CD14-positive monocyte (primary cell): ENCODE measurements around the gene PIAS1. TPM values are rescaled to one million over a fixed set of nuclear protein-coding genes. Genes with fewer than 3 reads are reported as not detected.
A peak's percentile ranks its signal among the peaks of the same experiment; 100 is the strongest.

Experiments used
- DNase-seq, 3 donors: peaks; one replicate each; pipeline ENCODE4 v3.0.0-alpha.2; 2011 to 2022
- H2AFZ ChIP-seq: 2 replicates; pipeline ENCODE4 v1.6.0; 2012; ENCODE audit warnings: mild to moderate bottlenecking, low read depth, low read length, inconsistent platforms; ENCODE audit not compliant: insufficient read depth, poor library complexity, severe bottlenecking
- H3K27ac ChIP-seq, 2 donors: 1 replicate in 1 of 2; 2 replicates in 1 of 2; pipeline ENCODE4 v1.5.1; 2012 to 2013; ENCODE audit warnings: low read length in 2 of 2, control low read depth in 1 of 2, inconsistent platforms in 1 of 2, low read depth in 1 of 2, mild to moderate bottlenecking in 1 of 2
- H3K27me3 ChIP-seq, 2 donors: one replicate each; pipeline versions ENCODE4 v1.6.0 to v1.6.1; 2011 to 2013; ENCODE audit warnings: low read length in 2 of 2; ENCODE audit not compliant: control insufficient read depth in 2 of 2, insufficient read depth in 2 of 2
- H3K36me3 ChIP-seq, 2 donors: replicated peaks in 1 of 2; 1 replicate in 1 of 2; 2 replicates in 1 of 2; pipeline versions ENCODE4 v1.5.1 to v1.6.1; 2012 to 2013; ENCODE audit warnings: low read length in 2 of 2, control low read depth in 1 of 2, inconsistent platforms in 1 of 2, mild to moderate bottlenecking in 1 of 2; ENCODE audit not compliant: insufficient read depth in 2 of 2, control insufficient read depth in 1 of 2
- H3K4me1 ChIP-seq, 2 donors: 1 replicate in 1 of 2; 2 replicates in 1 of 2; pipeline versions ENCODE4 v1.5.1 to v1.6.1; 2012 to 2013; ENCODE audit warnings: low read length in 2 of 2, control low read depth in 1 of 2, inconsistent platforms in 1 of 2, mild to moderate bottlenecking in 1 of 2, moderate library complexity in 1 of 2; ENCODE audit not compliant: insufficient read depth in 2 of 2, control insufficient read depth in 1 of 2
- H3K4me2 ChIP-seq: replicated peaks from 2 replicates; pipeline ENCODE3; 2012; ENCODE audit warnings: low read length, moderate library complexity, mild to moderate bottlenecking; ENCODE audit not compliant: poor library complexity, severe bottlenecking; ENCODE audit errors: extremely low read depth
- H3K4me3 ChIP-seq, 3 experiments: fragments of 200-600 bp in 1 of 3; sonication (generic) in 1 of 3; replicated peaks in 1 of 3; 1 replicate in 2 of 3; 2 replicates in 1 of 3; pipeline ENCODE4 v1.5.1; 2011 to 2013; ENCODE audit warnings: low read length in 3 of 3, mild to moderate bottlenecking in 3 of 3, control low read depth in 2 of 3, low read depth in 2 of 3, inconsistent platforms in 1 of 3, moderate library complexity in 1 of 3
- H3K79me2 ChIP-seq: 2 replicates; pipeline ENCODE4 v1.6.0; 2012; ENCODE audit warnings: mild to moderate bottlenecking, control low read depth, inconsistent platforms, low read length, moderate library complexity; ENCODE audit not compliant: insufficient read depth
- H3K9ac ChIP-seq: 2 replicates; pipeline ENCODE4 v1.6.0; 2017; ENCODE audit warnings: low read length, mild to moderate bottlenecking; ENCODE audit not compliant: insufficient read depth, poor library complexity, severe bottlenecking
- H3K9me3 ChIP-seq, 2 donors: replicated peaks in 1 of 2; 1 replicate in 1 of 2; 2 replicates in 1 of 2; pipeline versions ENCODE4 v1.5.1 to v1.6.1; 2012 to 2013; ENCODE audit warnings: low read length in 2 of 2, control low read depth in 1 of 2; ENCODE audit not compliant: control insufficient read depth in 1 of 2, insufficient read depth in 1 of 2
- H4K20me1 ChIP-seq: 2 replicates; pipeline ENCODE4 v1.6.0; 2012; ENCODE audit warnings: mild to moderate bottlenecking, low read length, control low read depth, moderate library complexity; ENCODE audit not compliant: insufficient read depth
- H3K27ac Mint-ChIP-seq, 7 donors: one replicate each; pipeline ENCODE4 v1.8.0; 2020; ENCODE audit warnings: mild to moderate bottlenecking in 7 of 7, mixed read lengths in 7 of 7, moderate library complexity in 6 of 7, inconsistent platforms in 2 of 7
- H3K27me3 Mint-ChIP-seq, 3 donors: one replicate each; pipeline ENCODE4 v1.8.0; 2021 to 2022; ENCODE audit warnings: low read depth in 3 of 3, mild to moderate bottlenecking in 3 of 3, mixed read lengths in 3 of 3, moderate library complexity in 3 of 3, inconsistent platforms in 1 of 3
- H3K36me3 Mint-ChIP-seq, 2 donors: one replicate each; pipeline ENCODE4 v1.8.0; 2020; ENCODE audit warnings: mixed read lengths in 2 of 2, inconsistent platforms in 1 of 2, mild to moderate bottlenecking in 1 of 2
- H3K4me1 Mint-ChIP-seq: one replicate; pipeline ENCODE4 v1.8.0; 2020; ENCODE audit warnings: mild to moderate bottlenecking, mixed read lengths
- H3K4me3 Mint-ChIP-seq, 2 donors: one replicate each; pipeline ENCODE4 v1.8.0; 2020; ENCODE audit warnings: mild to moderate bottlenecking in 2 of 2, mixed read lengths in 2 of 2, moderate library complexity in 1 of 2
- H3K9me3 Mint-ChIP-seq, 7 donors: one replicate each; pipeline ENCODE4 v1.8.0; 2020 to 2022; ENCODE audit warnings: mixed read lengths in 7 of 7, mild to moderate bottlenecking in 6 of 7, moderate library complexity in 6 of 7, inconsistent platforms in 2 of 7
- CTCF ChIP-seq: fragments of 200-600 bp; IDR thresholded peaks from one replicate; pipeline ENCODE4 v1.8.0; 2022; ENCODE audit warnings: antibody characterized with exemption, mild to moderate bottlenecking
- WGBS: methylation state at CpG from one replicate; pipeline ENCODE4 v1.1.5; 2013; ENCODE audit warnings: missing lambda C conversion rate; ENCODE audit not compliant: insufficient coverage; 5-methylcytosine and 5-hydroxymethylcytosine counted together
- intact Hi-C, 2 donors: fragments of 100-400 bp; cut with micrococcal nuclease; formaldehyde crosslinking; loops; one replicate each; pipeline versions ENCODE4 v1.15.0 to v1.15.1; 2023
- polyA plus RNA-seq, 3 donors: library from polyadenylated mRNA; depleted of rRNA in 1 of 3; unstranded in 2 of 3; stranded (reverse) in 1 of 3; fragments of 300-500 nt in 2 of 3; fragments of >200 nt in 1 of 3; fragmentation: Illumina TruSeq in 2 of 3; gene quantifications; 1 replicate in 2 of 3; 2 replicates in 1 of 3; pipeline ENCODE4 v1.2.3, GENCODE V29; 2012 to 2021

The PIAS1 gene
- polyA plus RNA-seq, 3 donors: 47.3 to 109 (median 89.8) TPM

DNA sequence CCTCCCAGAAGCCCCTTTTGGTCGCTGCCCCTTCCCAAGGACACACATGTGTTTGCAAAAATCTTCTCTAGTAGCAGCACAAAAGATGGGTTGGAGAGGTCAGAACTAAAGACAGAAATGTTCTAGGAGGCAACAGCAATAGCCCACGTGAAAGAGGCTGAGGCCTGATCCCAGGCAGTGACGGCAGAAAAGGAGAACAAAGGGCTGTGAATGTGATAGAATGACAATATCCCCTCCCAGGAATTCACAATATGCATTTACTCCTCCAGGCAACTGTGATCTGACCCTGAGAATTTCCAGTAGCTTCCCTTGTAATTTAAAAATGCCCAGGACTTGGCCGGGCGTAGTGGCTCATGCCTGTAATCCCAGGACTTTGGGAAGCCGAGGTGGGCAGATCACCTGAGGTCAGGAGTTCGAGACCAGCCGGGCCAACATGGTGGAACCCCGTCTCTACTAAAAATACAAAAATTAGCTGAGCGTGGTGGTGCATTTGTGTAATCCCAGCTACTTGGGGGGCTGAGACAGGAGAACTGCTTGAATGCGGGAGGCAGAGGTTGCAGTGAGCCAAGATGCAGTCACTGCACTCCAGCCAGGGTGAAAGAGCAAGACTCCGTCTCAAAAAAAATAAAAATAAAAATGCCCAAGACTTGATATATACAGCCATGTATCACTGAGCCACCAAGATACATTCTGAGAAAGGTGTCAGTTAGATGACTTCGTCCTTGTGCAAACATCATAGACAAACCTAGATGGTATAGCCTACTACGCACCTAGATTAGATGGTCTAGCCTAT, 43.6 kb upstream of the PIAS1 start:
- Histone ChIP-seq H3K4me2 (no peak overlapping the region), H3K36me3 (no peaks in the 10 kb centered on the region), H3K27me3 (no peaks in the 10 kb centered on the region), H3K79me2 (no peaks in the 10 kb centered on the region), H3K4me3 (no peak overlapping the region), H3K9me3 (peaks cover 0 to 7% of the 10 kb centered on the region in 2 donors), H3K4me1 (peaks cover 37 to 49% of the 10 kb centered on the region in 2 donors), H3K9ac (no peak overlapping the region), H2AFZ (no peak overlapping the region), H4K20me1 (no peaks in the 10 kb centered on the region), H3K27ac (no peak overlapping the region)
- TF ChIP-seq CTCF: no peak
- H3K4me1 Mint-ChIP-seq: peaks cover 43% of the 10 kb centered on the region
- H3K27ac Mint-ChIP-seq: peak overlapping the region in 6 of 7 donors; percentile 2 to 84 (median 61)
- intact Hi-C loops: no loop called here
- H3K9me3 Mint-ChIP-seq: peaks cover 0 to 14% (median 7%) of the 10 kb centered on the region in 7 donors
- 100% methylated on average over 7 of the region's 14 CpGs for WGBS
- no peak for DNase-seq
- H3K27me3 Mint-ChIP-seq: peaks cover 0 to 2% (median 2%) of the 10 kb centered on the region in 3 donors
- peaks cover 4 to 9% of the 10 kb centered on the region in 2 donors for H3K36me3 Mint-ChIP-seq
- H3K4me3 Mint-ChIP-seq: no peak overlapping the region

DNA sequence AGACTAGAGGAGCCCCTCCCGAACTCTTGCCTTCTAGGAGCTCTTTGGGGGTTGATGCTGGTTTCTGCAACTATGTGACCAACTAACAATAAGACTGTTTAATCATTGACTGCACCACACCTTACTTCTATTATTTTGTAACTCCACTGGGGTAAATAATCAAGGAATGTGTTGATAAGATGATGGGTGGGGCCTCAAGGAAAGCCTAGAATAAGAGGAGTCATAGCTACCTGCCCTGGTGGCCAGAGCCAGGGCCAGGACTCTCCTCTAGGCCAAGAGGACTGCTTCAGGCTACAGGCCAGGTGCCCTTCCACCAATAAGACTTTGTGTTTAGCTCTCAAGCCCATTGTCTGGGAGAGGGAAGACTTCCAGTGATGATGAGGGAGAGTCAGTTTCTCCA, 41.2 kb upstream of the PIAS1 start:
- no peaks in the 10 kb centered on the region for H3K79me2 ChIP-seq
- WGBS: no CpG with 5 or more reads among the region's 1 CpG
- intact Hi-C loops: no loop called here
- no peak for DNase-seq
- no peaks in the 10 kb centered on the region for H4K20me1 ChIP-seq
- H3K36me3 ChIP-seq: no peaks in the 10 kb centered on the region
- H3K9ac ChIP-seq: no peak overlapping the region
- H3K27me3 ChIP-seq: no peaks in the 10 kb centered on the region
- no peaks in the 10 kb centered on the region for H3K9me3 ChIP-seq
- Mint-ChIP-seq H3K4me3 (no peak overlapping the region), H3K27me3 (peaks cover 0 to 4% (median 3%) of the 10 kb centered on the region in 3 donors), H3K27ac (no peak overlapping the region), H3K9me3 (peaks cover 0 to 11% (median 6%) of the 10 kb centered on the region in 7 donors), H3K4me1 (peaks cover 33% of the 10 kb centered on the region), H3K36me3 (peaks cover 2 to 3% of the 10 kb centered on the region in 2 donors)
- TF ChIP-seq CTCF: no peak
- peaks cover 28 to 39% of the 10 kb centered on the region in 2 donors for H3K4me1 ChIP-seq
- H2AFZ ChIP-seq: no peak overlapping the region
- H3K4me3 ChIP-seq: no peak overlapping the region
- no peak overlapping the region for H3K4me2 ChIP-seq
- H3K27ac ChIP-seq: no peak overlapping the region
